ENCODE data around the gene CACNB2.

GRCh38 chr10:18222866-18223265, 82.6 kb downstream of the CACNB2 start:
- TF ChIP-seq CTCF (conservative IDR thresholded peaks at IDR 0.05): no peak
- TF ChIP-seq EZH2 (IDR thresholded peaks at IDR 0.05; ENCODE audit: low read depth): no peak
